ENCODE data around the gene ARG2. TPM values are rescaled to one million over a fixed set of nuclear protein-coding genes. Genes with fewer than 3 reads are reported as not detected.

The ARG2 gene
- total RNA-seq, 1 donor, result 11.2 TPM

DNA sequence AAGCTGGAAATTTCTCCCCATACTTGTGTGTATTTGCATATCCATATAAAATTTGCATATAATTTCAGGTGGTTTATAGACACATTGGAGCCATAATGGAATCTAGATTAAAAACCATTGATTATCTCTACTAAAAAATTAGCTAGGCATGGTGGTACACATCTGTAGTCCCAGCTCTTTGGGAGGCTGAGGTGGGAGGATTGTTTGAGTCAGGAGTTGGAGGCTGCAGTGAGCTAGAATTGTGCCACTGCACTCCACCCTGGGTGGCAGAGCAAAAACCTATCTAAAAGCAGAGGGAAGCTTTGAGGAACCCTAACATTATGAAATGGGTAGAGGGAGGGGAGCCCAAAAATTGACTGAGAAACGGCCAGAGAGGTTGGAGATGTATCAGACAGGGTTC is 78.5 kb downstream of the ARG2 start:
- Histone ChIP-seq H3K36me3 (ENCODE audit: insufficient read depth, low read length) (no peaks in the 10 kb centered on the region), H3K9me3 (ENCODE audit: low read depth, low read length) (no peaks in the 10 kb centered on the region), H3K4me1 (ENCODE audit: insufficient read depth, low read length) (peaks cover 15% of the 10 kb centered on the region), H4K20me1 (ENCODE audit: insufficient read depth, low read length) (peaks cover 4% of the 10 kb centered on the region), H3K4me3 (ENCODE audit: insufficient read depth, low read length) (no peak overlapping the region), H3K79me2 (ENCODE audit: insufficient read depth, low read length) (peaks cover 18% of the 10 kb centered on the region), H3K27me3 (ENCODE audit: insufficient read depth, low read length) (no peaks in the 10 kb centered on the region), H3K27ac (ENCODE audit: low read depth, low read length) (no peak overlapping the region), H2AFZ (ENCODE audit: low read length) (no peak overlapping the region), H3K4me2 (ENCODE audit: insufficient read depth, low read length) (no peak overlapping the region)
- DNase-seq (ENCODE audit: insufficient read length, low spot score, missing footprints), result no peak
- TF ChIP-seq, protein P1, sequence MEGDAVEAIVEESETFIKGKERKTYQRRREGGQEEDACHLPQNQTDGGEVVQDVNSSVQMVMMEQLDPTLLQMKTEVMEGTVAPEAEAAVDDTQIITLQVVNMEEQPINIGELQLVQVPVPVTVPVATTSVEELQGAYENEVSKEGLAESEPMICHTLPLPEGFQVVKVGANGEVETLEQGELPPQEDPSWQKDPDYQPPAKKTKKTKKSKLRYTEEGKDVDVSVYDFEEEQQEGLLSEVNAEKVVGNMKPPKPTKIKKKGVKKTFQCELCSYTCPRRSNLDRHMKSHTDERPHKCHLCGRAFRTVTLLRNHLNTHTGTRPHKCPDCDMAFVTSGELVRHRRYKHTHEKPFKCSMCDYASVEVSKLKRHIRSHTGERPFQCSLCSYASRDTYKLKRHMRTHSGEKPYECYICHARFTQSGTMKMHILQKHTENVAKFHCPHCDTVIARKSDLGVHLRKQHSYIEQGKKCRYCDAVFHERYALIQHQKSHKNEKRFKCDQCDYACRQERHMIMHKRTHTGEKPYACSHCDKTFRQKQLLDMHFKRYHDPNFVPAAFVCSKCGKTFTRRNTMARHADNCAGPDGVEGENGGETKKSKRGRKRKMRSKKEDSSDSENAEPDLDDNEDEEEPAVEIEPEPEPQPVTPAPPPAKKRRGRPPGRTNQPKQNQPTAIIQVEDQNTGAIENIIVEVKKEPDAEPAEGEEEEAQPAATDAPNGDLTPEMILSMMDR (IDR thresholded peaks at IDR 0.05; ENCODE audit: extremely low read depth, low read depth, low read length), result no peak

Small RNA genes lying within 50 kb of the gene (small RNA-seq; reads per million reads assigned to genes)
- gene AL132640.3, result not detected
- gene RF00019, result not detected
- gene RNA5SP386, result not detected

Other genes with a start within 250 kb of the ARG2 start
- gene PLEK2, start 207.8 kb upstream of the ARG2 start, total RNA-seq, result 1.2 and 2.5 TPM in 2 replicates
- gene TMEM229B, start 131.2 kb upstream of the ARG2 start, total RNA-seq, result 5.8 and 8.3 TPM in 2 replicates
- 0.59 and 1.1 TPM in 2 replicates for gene PLEKHH1, start 86.6 kb upstream of the ARG2 start, total RNA-seq
- gene PIGH, start 19.7 kb upstream of the ARG2 start, total RNA-seq, result 15.3 and 16.3 TPM in 2 replicates
- 64.1 and 66.6 TPM in 2 replicates for gene VTI1B, start 54.7 kb downstream of the ARG2 start, total RNA-seq
- gene RDH11, start 75.8 kb downstream of the ARG2 start, total RNA-seq, result 138 and 143 TPM in 2 replicates
- 0.29 TPM in 1 of 2 replicates, not detected in the other for gene RDH12, start 82.0 kb downstream of the ARG2 start, total RNA-seq
- 37.6 and 43.0 TPM in 2 replicates for gene ZFYVE26, start 196.7 kb downstream of the ARG2 start, total RNA-seq
- 13.8 and 22.4 TPM in 2 replicates for gene RAD51B, start 199.9 kb downstream of the ARG2 start, total RNA-seq